Skin of body (tissue), 2 donors: ENCODE results near the gene MRPS30. TPM values are rescaled to one million over a fixed set of nuclear protein-coding genes. Genes with fewer than 3 reads are reported as not detected.
"Not testable (repeated sequence)": the region's sequence is repeated elsewhere in the genome, so short reads cannot be mapped to it uniquely, and the experiment has no call there.

Experiments
- DNase-seq: peaks from one replicate; lab custom pipeline; 2025; lab: John Stamatoyannopoulos, UW
- total RNA-seq: library from RNA; depleted of rRNA; stranded (reverse); fragments of >200 nt; gene quantifications from one replicate; pipeline ENCODE4 v1.2.3, GENCODE V29; 2014

MRPS30 gene
- total RNA-seq, 1 donor from 2014 or later, result 56.6 TPM

DNA sequence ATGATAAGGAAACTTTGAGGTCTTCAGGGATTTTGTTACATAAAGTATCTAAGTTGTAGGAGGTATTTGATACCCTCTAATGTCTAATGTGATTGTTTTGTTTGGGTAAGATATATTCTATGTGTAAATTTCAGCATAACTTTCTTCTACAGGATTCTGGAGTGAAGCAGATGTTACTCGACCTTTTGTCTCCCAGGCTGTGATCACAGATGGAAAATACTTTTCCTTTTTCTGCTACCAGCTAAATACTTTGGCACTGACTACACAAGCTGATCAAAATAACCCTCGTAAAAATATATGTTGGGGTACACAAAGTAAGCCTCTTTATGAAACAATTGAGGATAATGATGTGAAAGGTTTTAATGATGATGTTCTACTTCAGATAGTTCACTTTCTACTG, 6.0 kb downstream of the MRPS30 start:
- no peak for DNase-seq

- DNase-seq, result no peak
Measured at GRCh38 chr5:44821164-44821563, 12.4 kb downstream of the MRPS30 start.

- DNase-seq, result not testable (repeated sequence)
Measured at GRCh38 chr5:44824662-44825061, 15.9 kb downstream of the MRPS30 start.

DNA sequence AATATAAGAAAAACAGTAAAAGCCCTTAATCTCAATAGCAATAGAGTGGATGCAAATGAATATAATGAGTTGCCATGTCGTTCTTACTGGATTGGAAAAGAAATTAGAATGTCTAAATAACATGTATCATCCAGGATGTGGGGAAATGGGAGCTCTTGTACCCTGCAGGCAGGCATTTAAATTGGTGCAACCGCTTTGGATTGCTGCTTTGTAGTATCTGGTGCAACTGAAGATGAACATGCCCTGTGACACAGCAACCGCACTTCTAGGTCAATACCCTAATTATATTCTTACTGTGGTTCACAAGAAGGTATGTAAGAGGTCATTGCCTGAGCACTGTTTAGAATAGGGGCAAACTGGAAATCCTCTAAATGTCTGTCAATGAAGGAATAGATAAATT, 18.9 kb downstream of the MRPS30 start:
- DNase-seq, result no peak

DNA sequence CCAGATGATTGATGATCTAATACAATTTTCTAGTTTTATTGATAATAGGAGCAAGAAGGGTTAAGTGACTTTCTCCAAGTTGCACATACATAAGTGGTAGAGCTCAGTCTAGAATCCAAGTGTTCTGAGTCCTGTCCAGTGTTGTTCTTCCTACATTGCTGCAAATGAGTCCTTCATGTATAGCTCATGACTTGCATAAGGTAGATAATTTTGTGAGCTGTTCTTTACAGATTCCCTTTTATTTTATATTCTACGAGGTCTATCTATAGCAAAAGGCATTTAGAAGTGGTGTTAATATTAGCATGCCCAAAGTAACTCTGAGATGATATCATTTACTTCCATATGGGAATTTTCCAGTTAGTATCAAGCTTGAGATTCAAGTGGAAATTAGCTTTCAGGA, 20.0 kb downstream of the MRPS30 start:
- no peak for DNase-seq

GRCh38 chr5:44830951-44831350, 22.2 kb downstream of the MRPS30 start:
- no peak for DNase-seq

DNA sequence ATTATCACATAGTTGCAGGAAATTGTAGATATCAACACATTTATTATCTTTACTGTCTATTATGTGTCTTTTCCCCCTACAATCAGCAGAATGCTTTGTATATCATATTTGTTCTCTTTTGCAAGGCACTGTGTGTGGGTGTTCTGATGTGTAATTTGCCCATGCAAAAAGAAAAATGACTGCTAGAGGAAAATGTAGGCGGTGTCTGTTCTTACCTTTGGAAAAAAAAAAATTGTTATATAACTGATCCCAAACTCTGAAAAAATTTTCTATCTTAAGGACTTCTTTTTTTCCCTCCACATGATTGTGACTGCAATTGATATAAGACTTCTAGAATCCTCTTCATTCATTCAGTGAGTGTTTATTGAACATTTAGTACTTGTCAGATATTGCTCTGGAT, 24.5 kb downstream of the MRPS30 start:
- no peak for DNase-seq

DNA sequence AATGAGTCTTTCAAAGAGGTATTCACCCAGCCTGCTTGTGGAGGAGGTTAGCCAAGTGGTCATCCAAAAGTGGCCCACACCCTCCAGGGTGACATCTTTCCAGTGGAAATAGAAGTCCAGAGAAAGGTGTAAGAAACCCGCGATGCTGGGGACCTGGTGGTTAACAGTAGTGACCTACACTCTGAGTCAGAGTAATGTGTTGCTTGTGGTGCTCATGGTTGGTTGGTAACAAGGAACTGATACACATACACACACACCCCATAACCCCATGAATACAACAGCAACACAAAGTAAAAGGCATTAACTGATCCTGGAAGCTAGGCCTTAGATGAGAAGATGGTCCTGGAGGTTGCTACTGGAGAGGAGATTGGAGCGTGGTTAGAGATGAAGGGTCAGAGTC, 26.9 kb downstream of the MRPS30 start:
- no peak for DNase-seq

DNA sequence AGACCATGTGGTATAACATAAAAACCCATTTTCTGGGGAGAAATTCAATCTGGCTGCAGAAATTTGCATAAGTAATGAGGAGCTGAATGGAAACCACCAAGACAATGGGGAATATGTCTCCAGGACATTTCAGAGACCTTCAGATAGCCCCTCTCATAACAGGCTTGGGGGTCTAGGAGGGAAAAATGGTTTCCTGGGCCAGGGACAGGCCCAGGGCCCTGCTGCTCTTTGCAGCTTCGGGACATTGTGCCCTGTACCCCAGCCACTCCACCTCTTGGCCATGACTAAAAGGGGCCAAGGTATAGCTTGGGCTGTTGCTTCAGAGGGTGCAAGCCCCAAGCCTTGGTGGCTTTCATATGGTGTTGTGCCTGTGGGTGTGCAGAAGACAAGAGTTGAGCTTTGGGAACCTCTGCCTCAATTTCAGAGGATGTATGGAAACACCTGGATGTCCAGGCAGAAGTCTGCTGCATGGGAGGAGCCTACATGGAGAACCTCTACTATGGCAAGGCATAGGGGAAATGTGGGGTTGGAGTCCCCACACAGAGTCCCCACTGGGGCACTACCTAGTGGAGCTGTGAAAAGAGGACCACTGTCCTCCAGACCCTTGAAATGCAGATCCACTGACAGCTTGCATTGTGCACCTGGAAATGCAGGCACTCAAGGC, 30.4 kb downstream of the MRPS30 start:
- DNase-seq, result no peak

DNA sequence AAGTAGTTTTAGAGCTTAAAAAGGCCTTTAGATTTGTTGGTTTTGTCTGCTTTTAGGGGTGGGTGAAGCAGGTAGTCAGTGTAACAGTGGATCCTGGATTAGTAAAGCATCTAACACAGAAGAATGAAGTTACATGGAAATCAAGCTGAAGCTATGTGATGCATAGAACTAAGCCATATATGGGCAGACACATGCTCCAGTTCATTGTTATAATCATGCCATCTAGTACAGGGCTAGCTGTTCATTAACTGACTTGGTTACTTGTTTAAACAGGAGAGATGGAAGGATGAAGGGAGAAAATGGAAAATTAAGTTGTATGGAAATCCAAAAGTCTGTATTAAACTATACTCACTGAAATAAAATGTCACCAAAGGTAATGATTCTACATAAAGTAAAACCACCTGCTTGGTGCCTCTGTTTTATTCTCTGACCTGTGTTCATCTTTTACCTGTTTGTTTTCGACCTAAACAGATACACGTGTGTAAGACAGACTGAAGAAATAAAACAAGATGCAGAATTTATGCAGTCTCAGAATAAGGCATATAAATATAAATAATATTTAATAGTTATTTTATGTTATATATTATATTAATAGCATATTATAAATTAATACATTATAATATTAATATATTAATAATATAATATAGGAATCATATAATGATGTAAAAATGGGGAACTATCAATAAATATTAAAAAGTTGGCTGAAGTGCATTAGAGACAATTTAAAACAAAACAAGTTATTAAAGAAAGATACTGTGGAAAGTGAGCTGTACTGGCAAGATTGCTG, 33.9 kb downstream of the MRPS30 start:
- no peak for DNase-seq

DNA sequence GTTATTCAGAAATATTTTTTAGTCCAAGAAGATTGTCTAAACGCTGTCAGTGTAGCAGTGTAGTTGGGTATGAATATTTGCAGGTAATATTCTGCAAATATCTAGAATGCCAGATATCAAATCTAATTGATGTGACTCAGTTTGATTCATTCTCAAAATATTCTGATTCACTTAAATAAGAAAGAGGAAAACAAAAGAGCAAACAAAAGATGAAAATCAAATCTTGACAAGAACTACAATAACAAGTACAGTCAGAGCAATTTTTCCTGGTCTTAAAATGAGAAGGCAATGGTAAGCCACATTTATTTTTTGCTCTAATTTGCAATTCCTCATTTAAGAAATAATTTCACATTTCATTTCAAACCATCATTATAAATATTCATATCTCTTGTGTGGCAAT, 36.0 kb downstream of the MRPS30 start:
- no peak for DNase-seq

DNA sequence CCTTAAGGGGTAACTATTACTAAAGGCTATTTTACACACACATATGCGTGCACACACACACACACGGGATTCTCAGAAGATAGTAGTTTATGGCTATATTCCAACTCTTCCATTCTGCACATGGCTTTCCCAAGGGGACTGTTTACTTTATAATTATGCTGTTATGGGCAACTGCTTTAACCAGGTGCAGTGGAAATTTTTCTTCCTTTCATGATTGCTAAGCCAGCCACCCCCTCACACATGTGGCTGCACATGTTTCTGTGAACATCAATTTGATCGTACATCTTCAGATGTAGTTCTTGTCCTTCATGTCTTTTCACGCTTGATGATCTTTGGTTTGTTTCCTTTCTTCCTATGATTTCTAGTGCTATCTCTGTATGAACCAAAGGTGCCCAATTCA, 37.0 kb downstream of the MRPS30 start:
- no peak for DNase-seq

GRCh38 chr5:44847206-44847852, 38.6 kb downstream of the MRPS30 start:
- DNase-seq, result no peak

DNA sequence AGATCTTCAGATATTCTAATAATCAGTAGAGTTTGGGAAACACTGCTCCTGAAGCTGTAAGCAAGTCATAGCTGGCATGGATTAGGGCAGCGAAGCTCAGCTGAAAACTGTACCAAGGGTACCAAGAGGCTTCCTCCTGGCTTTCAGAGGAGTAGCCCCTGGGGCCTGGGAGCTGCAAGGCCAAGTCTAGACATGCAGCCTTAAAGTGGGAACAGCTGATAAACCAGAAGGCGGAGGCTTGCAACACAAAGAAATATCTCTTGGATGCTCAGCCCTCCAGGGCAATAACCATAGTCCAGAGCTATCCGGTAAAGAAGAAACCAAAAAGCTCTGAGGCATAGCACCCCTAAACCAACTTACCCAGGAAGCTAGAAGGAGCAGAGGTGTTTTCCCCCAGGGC, 51.5 kb downstream of the MRPS30 start:
- DNase-seq, result no peak

DNA sequence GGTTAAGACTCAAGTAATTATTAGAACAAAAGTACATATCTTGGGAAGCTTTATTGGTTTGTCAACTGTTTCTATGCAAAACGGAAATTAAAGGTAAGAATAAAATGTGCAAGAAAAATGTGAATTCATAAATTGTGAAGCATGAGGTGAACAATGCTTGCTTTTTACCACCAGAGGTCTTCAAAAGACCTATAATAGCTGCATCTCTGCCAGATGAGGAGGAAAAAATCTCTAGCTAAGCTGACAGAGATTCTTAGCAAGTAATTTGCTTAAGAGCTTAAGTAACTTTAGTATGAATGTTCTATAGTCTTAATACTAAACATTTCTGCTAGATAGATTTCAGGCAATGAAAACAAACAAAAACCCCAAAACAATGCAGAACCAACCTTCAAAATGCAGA, 54.1 kb downstream of the MRPS30 start:
- DNase-seq, result no peak
